HL-60/S4 treated with phorbol 12-myristate 13-acetate at 8.2 ng/mL for 4 days and 3 days (cell line): ENCODE data around the gene N4BP3.
"Not testable (repeated sequence)": the region's sequence is repeated elsewhere in the genome, so short reads cannot be mapped to it uniquely, and the experiment has no call there.

Source experiments
- in situ Hi-C: fragments of 300-500 bp; cut with MboI; formaldehyde crosslinking; loops from 2 replicates; pipeline ENCODE4 v1.15.0; 2022; ENCODE audit warnings: low sequenced_read_pairs

Gene N4BP3, protein sequence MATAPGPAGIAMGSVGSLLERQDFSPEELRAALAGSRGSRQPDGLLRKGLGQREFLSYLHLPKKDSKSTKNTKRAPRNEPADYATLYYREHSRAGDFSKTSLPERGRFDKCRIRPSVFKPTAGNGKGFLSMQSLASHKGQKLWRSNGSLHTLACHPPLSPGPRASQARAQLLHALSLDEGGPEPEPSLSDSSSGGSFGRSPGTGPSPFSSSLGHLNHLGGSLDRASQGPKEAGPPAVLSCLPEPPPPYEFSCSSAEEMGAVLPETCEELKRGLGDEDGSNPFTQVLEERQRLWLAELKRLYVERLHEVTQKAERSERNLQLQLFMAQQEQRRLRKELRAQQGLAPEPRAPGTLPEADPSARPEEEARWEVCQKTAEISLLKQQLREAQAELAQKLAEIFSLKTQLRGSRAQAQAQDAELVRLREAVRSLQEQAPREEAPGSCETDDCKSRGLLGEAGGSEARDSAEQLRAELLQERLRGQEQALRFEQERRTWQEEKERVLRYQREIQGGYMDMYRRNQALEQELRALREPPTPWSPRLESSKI

GRCh38 chr5:178113141-178113787 lies at the start of gene N4BP3:
TSS of gene N4BP3 (plus strand) at chr5:178113532. CDS start at chr5:178119584, 6,052 bp downstream.
- in situ Hi-C loops = no loop called here

DNA sequence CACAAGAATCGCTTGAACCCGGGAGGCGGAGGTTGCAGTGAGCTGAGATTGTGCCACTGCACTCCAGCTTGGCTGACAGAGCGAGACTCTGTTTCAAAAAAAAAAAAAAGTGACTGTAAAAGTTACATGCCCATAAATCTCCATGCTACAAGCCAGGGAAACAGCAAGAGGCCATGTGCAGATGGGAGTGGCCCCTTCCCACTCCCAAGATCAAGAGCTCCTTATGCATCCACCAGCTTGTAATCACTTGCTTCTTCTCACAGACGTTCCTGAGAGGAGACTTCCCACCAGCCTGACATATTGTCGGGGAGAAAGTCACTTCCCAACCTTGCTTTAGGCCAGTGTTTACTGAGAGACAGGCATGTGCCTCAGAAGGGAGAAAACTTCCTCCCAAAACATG lies 45.6 kb upstream of the N4BP3 start:
- in situ Hi-C loops = no loop called here

GRCh38 chr5:178068293-178068692 lies 45.0 kb upstream of the N4BP3 start:
- in situ Hi-C loops = no loop called here

GRCh38 chr5:178069909-178070308 lies 43.4 kb upstream of the N4BP3 start:
- in situ Hi-C loops = loop anchor here (10.0 kb wide), 1 partner anchor 85 kb away; the partner anchor contains the start of gene NHP2

DNA sequence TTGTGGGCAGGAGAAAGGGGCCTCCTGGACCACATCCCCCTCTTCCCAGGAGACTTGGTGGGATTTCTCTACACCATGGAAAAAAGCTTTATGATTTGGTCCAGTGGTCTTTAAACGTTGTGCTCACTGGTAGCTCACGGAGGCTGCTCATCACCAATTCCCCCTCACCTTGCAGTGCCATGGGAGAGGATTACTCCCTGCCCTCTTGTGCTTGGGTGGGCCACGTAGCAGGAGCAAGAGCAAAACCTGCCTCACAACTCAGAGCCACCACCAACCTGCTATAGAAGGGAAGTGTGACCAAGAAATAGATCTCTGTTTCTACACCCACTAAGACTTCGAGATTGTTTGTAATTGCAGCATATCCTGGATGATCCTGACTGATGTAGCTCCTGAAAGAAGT lies 42.2 kb upstream of the N4BP3 start:
- in situ Hi-C loops = loop anchor here (10.0 kb wide), 1 partner anchor 84 kb away; the partner anchor contains the start of gene NHP2

DNA sequence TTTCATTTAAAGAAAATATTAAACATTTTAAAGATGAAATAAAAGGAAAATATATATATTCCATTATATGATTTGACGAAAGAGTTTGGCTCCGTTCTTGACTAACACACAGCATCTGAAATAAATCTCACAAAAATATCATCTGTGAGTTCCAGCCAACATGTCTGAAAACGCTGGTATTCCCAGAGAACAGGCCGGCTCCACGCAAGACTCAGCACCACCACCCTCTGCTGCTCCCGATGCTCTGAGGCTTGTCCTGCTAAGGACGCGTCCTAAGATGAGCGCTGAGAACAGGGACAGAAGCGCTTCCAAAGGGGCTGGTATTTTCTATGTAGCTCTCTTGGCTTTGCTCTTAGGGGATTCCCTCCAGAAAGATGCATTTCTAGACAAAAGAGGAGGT lies 40.6 kb upstream of the N4BP3 start:
- in situ Hi-C loops = loop anchor here (10.0 kb wide), 1 partner anchor 82 kb away; the partner anchor contains the start of gene NHP2

DNA sequence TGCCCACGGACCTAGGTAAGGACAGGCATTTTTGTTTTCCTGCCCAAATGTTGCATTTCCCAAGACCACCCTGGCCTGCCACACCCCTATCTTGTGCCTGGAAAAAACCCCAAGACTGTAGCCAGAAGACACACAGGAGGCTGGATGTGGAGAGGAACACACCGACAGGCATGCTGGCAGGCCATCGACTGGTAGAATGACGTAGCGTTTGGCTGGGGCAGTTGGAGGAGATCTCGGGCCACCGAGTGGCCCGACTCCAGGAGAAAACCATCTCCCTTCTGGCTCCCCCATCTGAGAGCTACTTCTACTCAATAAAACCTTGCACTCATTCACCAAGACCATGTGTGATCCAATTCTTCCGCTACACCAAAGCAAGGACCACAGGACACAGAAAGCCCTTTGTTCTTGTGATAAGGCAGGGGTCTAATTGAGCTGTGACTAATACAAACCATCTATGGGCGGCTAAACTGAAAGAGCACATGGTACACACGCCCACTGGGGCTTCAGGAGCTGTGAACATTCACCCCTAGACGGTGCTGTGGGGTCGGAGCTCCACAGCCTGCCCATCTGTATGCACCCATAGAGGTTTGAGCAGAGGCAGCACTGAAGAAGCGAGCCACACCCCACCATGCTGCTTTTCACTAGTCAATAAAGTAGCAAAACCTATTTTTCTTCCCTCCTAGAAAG lies 38.9 kb upstream of the N4BP3 start:
- in situ Hi-C loops = loop anchor here (10.0 kb wide), 1 partner anchor 80 kb away; the partner anchor contains the start of gene NHP2

DNA sequence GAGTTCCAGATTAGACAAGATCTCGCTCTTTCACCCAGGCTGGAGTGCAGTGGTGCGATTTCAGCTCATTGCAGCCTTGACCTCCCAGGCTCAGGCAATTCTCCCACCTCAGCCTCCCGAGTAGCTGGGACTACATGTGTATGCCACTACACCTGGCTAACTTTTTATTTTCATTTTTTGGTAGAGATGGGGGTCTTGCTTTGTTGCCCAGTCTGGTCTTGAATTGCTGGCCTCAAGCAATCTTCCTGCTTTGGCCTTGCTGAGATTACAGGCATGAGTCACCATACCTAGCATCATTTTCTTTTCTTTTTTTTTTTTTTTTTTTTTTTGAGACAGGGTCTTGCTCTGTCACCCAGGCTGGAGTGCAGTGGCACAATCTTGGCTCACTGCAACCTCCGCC lies 36.4 kb upstream of the N4BP3 start:
- in situ Hi-C loops = loop anchor here (10.0 kb wide), 1 partner anchor 78 kb away; the partner anchor contains the start of gene NHP2

- in situ Hi-C loops = loop anchor here (10.0 kb wide), 1 partner anchor 77 kb away; the partner anchor contains the start of gene NHP2
These were observed 35.6 kb upstream of the N4BP3 start for GRCh38 chr5:178077751-178078150.

GRCh38 chr5:178078197-178079010 lies 34.9 kb upstream of the N4BP3 start:
- in situ Hi-C loops = loop anchor here (10.0 kb wide), 1 partner anchor 76 kb away; the partner anchor contains the start of gene NHP2

DNA sequence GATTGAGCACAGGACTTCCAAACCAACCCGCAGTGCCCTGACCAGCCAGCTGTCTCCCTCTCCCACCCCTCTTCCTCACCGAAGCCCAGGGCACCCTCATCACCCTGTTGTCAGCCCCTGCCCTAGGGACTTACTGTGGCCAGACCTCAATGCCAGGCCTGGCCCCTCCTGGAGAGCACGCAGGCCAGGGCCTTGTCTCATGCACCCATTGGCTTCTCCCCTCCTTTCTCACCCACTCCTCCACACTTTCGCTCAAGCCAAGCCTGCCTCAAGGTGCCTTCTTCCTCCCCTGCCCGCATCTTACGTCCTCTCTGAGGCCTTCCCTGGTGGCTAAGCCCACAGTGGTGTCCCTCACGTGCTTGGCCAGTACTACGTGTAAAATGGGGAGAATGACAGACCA lies 33.3 kb upstream of the N4BP3 start:
- in situ Hi-C loops = no loop called here

DNA sequence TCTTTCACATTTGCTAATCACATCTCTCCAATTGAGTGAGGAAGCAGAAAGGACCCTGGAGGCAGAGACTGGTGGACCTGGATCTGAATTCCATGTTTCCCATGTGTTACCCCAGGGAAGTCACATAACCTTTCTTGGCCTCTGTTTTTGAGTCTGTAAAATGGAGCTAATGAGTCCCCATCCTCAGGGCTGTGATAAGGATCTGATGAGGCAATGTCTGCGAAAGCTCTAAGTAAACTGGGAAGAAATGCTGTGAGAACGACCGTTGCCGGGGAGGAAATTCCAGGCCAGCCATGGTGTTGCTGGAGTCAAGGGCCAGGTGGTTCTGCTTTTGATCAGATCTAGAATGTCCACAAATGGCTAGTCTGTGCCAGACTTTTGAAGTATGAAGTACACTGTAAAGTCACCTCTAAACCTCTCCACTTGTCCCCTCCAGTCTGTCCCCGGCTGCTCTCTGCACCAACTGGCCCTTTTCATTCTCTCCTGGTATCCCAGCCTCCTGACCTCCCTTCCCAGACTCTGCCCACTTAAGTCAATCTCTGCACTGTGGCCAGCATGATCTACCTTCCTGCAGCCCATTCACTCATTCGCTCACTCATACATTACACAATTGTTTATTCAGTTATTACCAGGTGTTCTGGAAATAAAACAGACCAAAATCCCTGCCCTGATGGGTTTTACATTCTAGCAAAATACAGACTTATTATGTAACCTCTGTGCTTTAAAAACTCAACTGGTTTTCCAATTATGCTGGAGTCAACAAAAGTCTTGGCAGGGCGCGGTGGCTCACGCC lies 32.5 kb upstream of the N4BP3 start:
- in situ Hi-C loops = no loop called here

GRCh38 chr5:178081571-178082243 lies 31.6 kb upstream of the N4BP3 start:
- in situ Hi-C loops = no loop called here

- in situ Hi-C loops = no loop called here
These were observed 29.4 kb upstream of the N4BP3 start for GRCh38 chr5:178083922-178084321.

DNA sequence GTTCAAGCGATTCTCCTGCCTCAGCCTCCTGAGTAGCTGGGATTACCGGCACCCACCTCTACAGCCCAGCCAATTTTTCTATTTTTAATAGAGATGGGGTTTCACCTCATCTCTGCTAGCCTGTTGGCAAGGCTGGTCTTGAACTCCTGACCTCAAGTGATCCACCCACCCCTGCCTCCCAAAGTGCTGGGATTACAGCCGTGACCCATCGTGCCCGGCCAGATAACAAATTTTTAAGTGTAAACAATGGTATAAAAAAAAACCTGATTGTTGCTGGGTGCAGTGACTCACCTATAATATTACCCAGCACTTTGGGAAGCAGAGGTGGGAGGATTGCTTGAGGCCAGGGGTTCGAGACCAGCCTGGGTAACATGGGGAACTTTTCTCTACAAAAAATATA lies 28.0 kb upstream of the N4BP3 start:
- in situ Hi-C loops = no loop called here

DNA sequence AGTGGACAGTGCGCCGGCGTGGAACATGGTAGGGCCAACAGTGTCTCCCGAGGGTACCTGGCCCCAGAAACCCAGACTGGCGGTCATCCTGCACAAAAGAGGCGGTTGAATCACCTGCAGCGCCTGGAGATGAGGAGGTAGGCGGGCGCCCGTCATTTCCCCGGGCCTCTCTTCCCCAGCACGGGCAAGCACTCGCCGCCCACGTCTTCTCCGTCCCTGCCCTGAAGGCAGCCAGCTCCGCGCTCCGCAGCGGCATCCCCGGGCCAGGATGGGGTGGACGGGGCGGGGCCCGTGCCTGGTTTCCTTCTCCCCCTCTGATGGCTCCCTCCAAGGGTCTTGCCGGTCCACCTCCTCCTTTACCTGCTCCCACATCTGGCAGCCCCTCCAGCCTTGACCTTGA lies 27.1 kb upstream of the N4BP3 start:
- in situ Hi-C loops = no loop called here

DNA sequence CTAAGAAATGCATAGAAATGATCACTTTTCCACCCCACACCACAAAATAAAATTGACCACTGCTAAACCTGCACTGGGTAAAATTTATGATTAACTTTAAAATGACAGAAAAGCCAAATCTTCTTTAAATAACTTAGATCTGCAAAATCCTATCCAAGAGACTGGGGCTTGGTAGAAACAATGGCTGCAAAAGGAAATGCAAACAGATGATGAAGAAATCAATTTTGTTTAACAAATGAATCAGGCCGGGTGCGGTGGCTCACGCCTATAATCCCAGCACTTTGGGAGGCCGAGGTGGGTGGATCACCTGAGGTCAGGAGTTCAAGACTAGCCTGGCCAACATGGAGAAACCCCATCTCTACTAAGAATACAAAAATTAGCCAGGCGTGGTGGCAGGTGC lies 26.1 kb upstream of the N4BP3 start:
- in situ Hi-C loops = not testable (repeated sequence)

DNA sequence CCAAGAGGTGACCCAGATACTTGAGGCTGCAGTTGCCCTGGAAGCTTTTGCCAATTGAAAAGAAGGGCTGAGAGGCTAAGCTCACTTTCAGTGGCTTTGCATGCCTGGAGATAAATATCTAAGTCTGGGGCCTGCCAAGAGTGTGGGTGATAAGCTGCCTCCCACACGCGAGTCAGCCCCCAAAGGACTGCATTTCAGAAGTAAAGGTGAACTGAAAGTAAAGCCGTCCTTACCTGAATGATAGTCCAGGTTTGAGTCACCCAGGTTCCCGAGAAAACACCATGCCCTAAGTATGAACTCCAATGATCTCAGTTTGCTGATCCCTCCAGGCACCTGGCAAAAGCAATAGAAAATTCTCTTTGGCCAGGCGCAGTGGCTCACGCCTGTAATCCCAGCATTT lies 22.5 kb upstream of the N4BP3 start:
- in situ Hi-C loops = no loop called here

- in situ Hi-C loops = no loop called here
These were observed 20.2 kb upstream of the N4BP3 start for GRCh38 chr5:178093134-178093533.
